Measurements from ENCODE around the gene ADTRP. TPM values are rescaled to one million over a fixed set of nuclear protein-coding genes. Genes with fewer than 3 reads are reported as not detected.

Gene ADTRP
- total and polyA plus RNA-seq, 2 donors (not counting 1 experiment from before 2014, with no cell fraction given): 0.23 to 1.7 TPM

DNA sequence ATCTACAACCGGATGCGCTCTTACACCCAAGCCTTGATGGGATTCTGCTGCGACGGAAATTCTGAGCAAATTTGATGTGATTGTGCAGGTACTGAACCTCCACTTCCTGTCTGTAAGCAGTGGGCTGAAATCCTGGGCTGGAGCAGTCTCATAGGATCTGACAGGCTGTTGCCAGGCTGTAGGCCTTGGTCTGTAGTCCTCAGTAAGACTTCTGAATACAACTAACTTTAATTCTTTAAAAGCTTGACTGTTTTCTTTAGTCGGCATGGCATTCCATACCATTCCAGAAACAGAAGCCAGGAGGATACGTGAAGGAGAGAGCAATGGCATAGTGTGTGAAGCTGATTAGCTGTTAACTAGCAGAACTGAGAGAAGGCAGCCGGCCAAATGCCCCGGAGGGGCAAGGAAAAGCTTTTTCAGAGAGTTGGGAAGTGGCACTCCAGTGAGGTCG is 68.3 kb downstream of the ADTRP start:
- no peak overlapping the region for H3K9ac ChIP-seq (ENCODE audit: insufficient read depth, low read length)
- H3K36me3 ChIP-seq (ENCODE audit: control insufficient read depth, insufficient read depth, low read length): no peaks in the 10 kb centered on the region
- no peak overlapping the region for H3K4me3 ChIP-seq (replicated peaks in 1 of 4; ENCODE audit: control extremely low read depth in 1 of 4, insufficient read depth in 1 of 4, low read depth in 3 of 4, low read length in 4 of 4)
- H3K4me1 ChIP-seq (ENCODE audit: control insufficient read depth, extremely low read depth, insufficient read depth, low read length): peaks cover 12% of the 10 kb centered on the region
- H3K4me2 ChIP-seq (ENCODE audit: extremely low read depth, insufficient read depth, low read length): no peak overlapping the region
- no peaks in the 10 kb centered on the region for H3K27me3 ChIP-seq (ENCODE audit: control insufficient read depth, insufficient read depth, low read length)
- H2AFZ ChIP-seq (ENCODE audit: low read length): peak overlapping the region; percentile 27
- H3K79me2 ChIP-seq (ENCODE audit: control insufficient read depth, insufficient read depth, low read length): no peaks in the 10 kb centered on the region
- no peaks in the 10 kb centered on the region for H4K20me1 ChIP-seq (ENCODE audit: control insufficient read depth, extremely low read depth, insufficient read depth, low read length)
- TF ChIP-seq EZH2 (IDR thresholded peaks at IDR 0.05; ENCODE audit: low read length, missing control alignments): no peak
- TF ChIP-seq, protein P1, sequence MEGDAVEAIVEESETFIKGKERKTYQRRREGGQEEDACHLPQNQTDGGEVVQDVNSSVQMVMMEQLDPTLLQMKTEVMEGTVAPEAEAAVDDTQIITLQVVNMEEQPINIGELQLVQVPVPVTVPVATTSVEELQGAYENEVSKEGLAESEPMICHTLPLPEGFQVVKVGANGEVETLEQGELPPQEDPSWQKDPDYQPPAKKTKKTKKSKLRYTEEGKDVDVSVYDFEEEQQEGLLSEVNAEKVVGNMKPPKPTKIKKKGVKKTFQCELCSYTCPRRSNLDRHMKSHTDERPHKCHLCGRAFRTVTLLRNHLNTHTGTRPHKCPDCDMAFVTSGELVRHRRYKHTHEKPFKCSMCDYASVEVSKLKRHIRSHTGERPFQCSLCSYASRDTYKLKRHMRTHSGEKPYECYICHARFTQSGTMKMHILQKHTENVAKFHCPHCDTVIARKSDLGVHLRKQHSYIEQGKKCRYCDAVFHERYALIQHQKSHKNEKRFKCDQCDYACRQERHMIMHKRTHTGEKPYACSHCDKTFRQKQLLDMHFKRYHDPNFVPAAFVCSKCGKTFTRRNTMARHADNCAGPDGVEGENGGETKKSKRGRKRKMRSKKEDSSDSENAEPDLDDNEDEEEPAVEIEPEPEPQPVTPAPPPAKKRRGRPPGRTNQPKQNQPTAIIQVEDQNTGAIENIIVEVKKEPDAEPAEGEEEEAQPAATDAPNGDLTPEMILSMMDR (conservative IDR thresholded peaks at IDR 0.05 in 1 of 2, IDR thresholded peaks at IDR 0.05 in 1 of 2; ENCODE audit: low read depth in 1 of 2, low read length in 2 of 2): no peak
- no peak for DNase-seq (ENCODE audit: low read depth in 2 of 2)
- H3K27ac ChIP-seq (ENCODE audit: insufficient read depth, low read length): peak overlapping the region; percentile 3
- no peaks in the 10 kb centered on the region for H3K9me3 ChIP-seq (ENCODE audit: control insufficient read depth, insufficient read depth, low read depth, low read length)

GRCh38 chr6:11706171-11706570 is 72.4 kb downstream of the ADTRP start:
- no peaks in the 10 kb centered on the region for H3K36me3 ChIP-seq (ENCODE audit: control insufficient read depth, insufficient read depth, low read length)
- no peak overlapping the region for H2AFZ ChIP-seq (ENCODE audit: low read length)
- no peaks in the 10 kb centered on the region for H3K9me3 ChIP-seq (ENCODE audit: control insufficient read depth, insufficient read depth, low read depth, low read length)
- no peak for DNase-seq (ENCODE audit: low read depth in 2 of 2)
- H3K9ac ChIP-seq (ENCODE audit: insufficient read depth, low read length): no peak overlapping the region
- no peak overlapping the region for H3K4me2 ChIP-seq (ENCODE audit: extremely low read depth, insufficient read depth, low read length)
- peaks cover 5% of the 10 kb centered on the region for H3K4me1 ChIP-seq (ENCODE audit: control insufficient read depth, extremely low read depth, insufficient read depth, low read length)
- TF ChIP-seq, protein P1 (conservative IDR thresholded peaks at IDR 0.05 in 1 of 2, IDR thresholded peaks at IDR 0.05 in 1 of 2; ENCODE audit: low read depth in 1 of 2, low read length in 2 of 2): no peak
- TF ChIP-seq EZH2 (IDR thresholded peaks at IDR 0.05; ENCODE audit: low read length, missing control alignments): no peak
- no peak overlapping the region for H3K27ac ChIP-seq (ENCODE audit: insufficient read depth, low read length)
- no peaks in the 10 kb centered on the region for H4K20me1 ChIP-seq (ENCODE audit: control insufficient read depth, extremely low read depth, insufficient read depth, low read length)
- no peaks in the 10 kb centered on the region for H3K27me3 ChIP-seq (ENCODE audit: control insufficient read depth, insufficient read depth, low read length)
- H3K4me3 ChIP-seq (replicated peaks in 1 of 4; ENCODE audit: control extremely low read depth in 1 of 4, insufficient read depth in 1 of 4, low read depth in 3 of 4, low read length in 4 of 4): no peak overlapping the region
- no peaks in the 10 kb centered on the region for H3K79me2 ChIP-seq (ENCODE audit: control insufficient read depth, insufficient read depth, low read length)

DNA sequence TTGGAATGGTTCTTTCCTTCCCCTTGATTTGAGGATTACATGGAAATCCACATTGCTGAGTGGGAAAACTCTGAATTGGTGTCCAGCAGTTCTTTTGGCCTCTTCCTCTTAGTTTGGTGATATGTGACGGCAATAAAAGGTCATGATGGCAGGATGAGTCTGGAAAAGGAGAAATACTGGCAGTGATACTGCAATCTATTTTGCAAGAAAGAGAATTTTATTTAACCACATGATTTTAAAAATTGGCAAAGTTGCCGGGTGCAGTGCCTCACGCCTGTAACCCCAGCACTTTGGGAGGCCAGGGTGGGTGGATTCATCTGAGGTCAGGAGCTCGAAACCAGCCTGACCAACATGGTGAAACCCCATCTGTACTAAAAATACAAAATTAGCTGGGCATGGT is 73.1 kb downstream of the ADTRP start:
- Histone ChIP-seq H3K27ac (ENCODE audit: insufficient read depth, low read length) (no peak overlapping the region), H3K27me3 (ENCODE audit: control insufficient read depth, insufficient read depth, low read length) (no peaks in the 10 kb centered on the region), H3K9me3 (ENCODE audit: control insufficient read depth, insufficient read depth, low read depth, low read length) (no peaks in the 10 kb centered on the region), H3K36me3 (ENCODE audit: control insufficient read depth, insufficient read depth, low read length) (no peaks in the 10 kb centered on the region), H4K20me1 (ENCODE audit: control insufficient read depth, extremely low read depth, insufficient read depth, low read length) (no peaks in the 10 kb centered on the region), H3K4me3 (replicated peaks in 1 of 4; ENCODE audit: control extremely low read depth in 1 of 4, insufficient read depth in 1 of 4, low read depth in 3 of 4, low read length in 4 of 4) (no peak overlapping the region), H2AFZ (ENCODE audit: low read length) (no peak overlapping the region), H3K4me2 (ENCODE audit: extremely low read depth, insufficient read depth, low read length) (no peak overlapping the region), H3K9ac (ENCODE audit: insufficient read depth, low read length) (no peak overlapping the region), H3K4me1 (ENCODE audit: control insufficient read depth, extremely low read depth, insufficient read depth, low read length) (no peaks in the 10 kb centered on the region), H3K79me2 (ENCODE audit: control insufficient read depth, insufficient read depth, low read length) (no peaks in the 10 kb centered on the region)
- DNase-seq (ENCODE audit: low read depth in 2 of 2): no peak
- no peak for TF ChIP-seq EZH2 (IDR thresholded peaks at IDR 0.05; ENCODE audit: low read length, missing control alignments)
- TF ChIP-seq, protein P1 (conservative IDR thresholded peaks at IDR 0.05 in 1 of 2, IDR thresholded peaks at IDR 0.05 in 1 of 2; ENCODE audit: low read depth in 1 of 2, low read length in 2 of 2): no peak
